WTC11 (cell line): ENCODE measurements around the gene NETO2. TPM values are rescaled to one million over a fixed set of nuclear protein-coding genes. Genes with fewer than 3 reads are reported as not detected.

ENCODE experiments used
- ATAC-seq: fragments of 200-7000 bp; cut with Tn5 transposase; 2 replicates; pipeline ENCODE4 v1.10.0; 2021; ENCODE audit warnings: mild to moderate bottlenecking, moderate library complexity
- CTCF ChIA-PET: fragments of 300-600 bp; sonication (Branson Sonifier 250); formaldehyde crosslinking; loops from one replicate; lab custom pipeline; 2021; ENCODE audit warnings: antibody characterized with exemption; lab: Charles Lee
- POLR2A ChIA-PET: fragments of 350-600 bp; sonication (Branson Sonifier 250); formaldehyde crosslinking; loops from one replicate; lab custom pipeline; 2021; ENCODE audit warnings: antibody characterized with exemption; lab: Charles Lee
- DNase-seq: peaks from one replicate; pipeline ENCODE4 v3.0.0; 2021; ENCODE audit warnings: low spot score
- H3K27ac Mint-ChIP-seq: 2 replicates; pipeline ENCODE4 v1.8.0; 2021; ENCODE audit warnings: mixed read lengths
- H3K27me3 Mint-ChIP-seq: 2 replicates; pipeline ENCODE4 v1.8.0; 2021; ENCODE audit warnings: low read depth, mild to moderate bottlenecking, moderate library complexity, mixed read lengths
- H3K36me3 Mint-ChIP-seq: 2 replicates; pipeline ENCODE4 v1.8.0; 2021; ENCODE audit warnings: mixed read lengths
- H3K4me1 Mint-ChIP-seq: 2 replicates; pipeline ENCODE4 v1.8.0; 2022; ENCODE audit warnings: mixed read lengths
- H3K4me3 Mint-ChIP-seq: 2 replicates; pipeline ENCODE4 v1.8.0; 2021; ENCODE audit warnings: mild to moderate bottlenecking, moderate library complexity, mixed read lengths
- H3K9me3 Mint-ChIP-seq: 2 replicates; pipeline ENCODE4 v1.8.0; 2021; ENCODE audit warnings: mixed read lengths
- ATF2 ChIP-seq: sonication (generic); formaldehyde crosslinking; IDR thresholded peaks from 2 replicates; pipeline ENCODE4 v1.8.1; 2022; ENCODE audit warnings: low read depth, missing genetic modification reagents, borderline replicate concordance
- CREM ChIP-seq: sonication (generic); formaldehyde crosslinking; IDR thresholded peaks from 2 replicates; pipeline ENCODE4 v1.8.1; 2022; ENCODE audit warnings: mild to moderate bottlenecking, missing genetic modification reagents, moderate library complexity
- CTCF ChIP-seq: fragments of 200-600 bp; IDR thresholded peaks from 2 replicates; pipeline ENCODE4 v1.8.0; 2022; ENCODE audit warnings: antibody characterized with exemption
- HMGXB4 ChIP-seq: sonication (generic); formaldehyde crosslinking; IDR thresholded peaks from 2 replicates; pipeline ENCODE4 v1.8.1; 2023; ENCODE audit warnings: mild to moderate bottlenecking, moderate library complexity, missing genetic modification reagents
- MXD4 ChIP-seq: fragments of 250-450 bp; sonication (Bioruptor Pico); IDR thresholded peaks from 2 replicates; pipeline ENCODE4 v1.8.0; 2021; ENCODE audit warnings: mild to moderate bottlenecking, moderate library complexity, borderline replicate concordance
- MYBL2 ChIP-seq: sonication (generic); formaldehyde crosslinking; IDR thresholded peaks from 2 replicates; pipeline ENCODE4 v1.8.1; 2023; ENCODE audit warnings: mild to moderate bottlenecking, moderate library complexity, missing genetic modification reagents
- NR1H2 ChIP-seq: sonication (generic); formaldehyde crosslinking; IDR thresholded peaks from 2 replicates; pipeline ENCODE4 v1.9.0; 2021; ENCODE audit warnings: mild to moderate bottlenecking, moderate library complexity, missing genetic modification reagents
- RELA ChIP-seq: sonication (generic); formaldehyde crosslinking; IDR thresholded peaks from 2 replicates; pipeline ENCODE4 v1.8.1; 2022; ENCODE audit warnings: missing genetic modification reagents, mild to moderate bottlenecking, borderline replicate concordance
- SMAD4 ChIP-seq: sonication (generic); formaldehyde crosslinking; IDR thresholded peaks from 2 replicates; pipeline ENCODE4 v1.8.0; 2022; ENCODE audit warnings: mild to moderate bottlenecking, missing genetic modification reagents
- SOX15 ChIP-seq: fragments of 250-450 bp; sonication (Bioruptor Pico); IDR thresholded peaks from 2 replicates; pipeline ENCODE4 v1.9.0; 2021; ENCODE audit warnings: mild to moderate bottlenecking
- ZBTB43 ChIP-seq: sonication (generic); formaldehyde crosslinking; IDR thresholded peaks from 2 replicates; pipeline ENCODE4 v1.8.1; 2023; ENCODE audit warnings: mild to moderate bottlenecking, missing genetic modification reagents
- ZNF138 ChIP-seq: sonication (generic); formaldehyde crosslinking; conservative IDR thresholded peaks from 2 replicates; pipeline ENCODE4 v1.8.1; 2022; ENCODE audit warnings: mild to moderate bottlenecking, moderate library complexity, missing genetic modification reagents
- ZNF219 ChIP-seq: sonication (generic); formaldehyde crosslinking; IDR thresholded peaks from 2 replicates; pipeline ENCODE4 v1.8.0; 2023; ENCODE audit warnings: missing genetic modification reagents, mild to moderate bottlenecking, borderline replicate concordance
- ZNF416 ChIP-seq: fragments of 250-450 bp; sonication (Bioruptor Pico); IDR thresholded peaks from 2 replicates; pipeline ENCODE4 v1.9.0; 2021; ENCODE audit warnings: mild to moderate bottlenecking, inconsistent platforms
- ZSCAN18 ChIP-seq: fragments of 250-450 bp; sonication (Bioruptor Pico); IDR thresholded peaks from 2 replicates; pipeline ENCODE4 v2.1.2; 2022; ENCODE audit warnings: mild to moderate bottlenecking, moderate library complexity
- total RNA-seq: library from RNA; stranded (reverse); gene quantifications from 3 replicates; pipeline ENCODE4 v1.2.3, GENCODE V29; 2021

The NETO2 gene
- total RNA-seq, 1 experiment from 2014 or later, result 21.8 TPM

- ChIA-PET POLR2A (no interaction called here), CTCF (no interaction called here)
- Mint-ChIP-seq H3K27ac (peak overlapping the region; percentile 83), H3K4me3 (no peak overlapping the region), H3K9me3 (no peaks in the 10 kb centered on the region), H3K27me3 (no peaks in the 10 kb centered on the region), H3K36me3 (peaks cover 7% of the 10 kb centered on the region; the same call in 1 of the 2 replicates), H3K4me1 (peaks cover 24% of the 10 kb centered on the region)
- peak; percentile 67 for ATAC-seq
- TF ChIP-seq CREM, result no peak
- TF ChIP-seq MXD4 (CRISPR knock-in tag), result no peak
- no peak for TF ChIP-seq CTCF
- TF ChIP-seq ZSCAN18, result no peak
- no peak for TF ChIP-seq ZNF138 (CRISPR knock-in tag)
- TF ChIP-seq MYBL2, result no peak
- TF ChIP-seq HMGXB4 (CRISPR knock-in tag), result no peak
- no peak for TF ChIP-seq SOX15
- no peak for TF ChIP-seq SMAD4 (CRISPR knock-in tag)
- TF ChIP-seq ZBTB43 (CRISPR knock-in tag), result no peak
- no peak for TF ChIP-seq NR1H2 (CRISPR knock-in tag)
- TF ChIP-seq ZNF219 (CRISPR knock-in tag), result no peak
- no peak for TF ChIP-seq RELA (CRISPR knock-in tag)
- DNase-seq, result no peak
These were observed 63.9 kb downstream of the NETO2 start for GRCh38 chr16:47079860-47080259.

GRCh38 chr16:47073223-47074155 lies 70.3 kb downstream of the NETO2 start:
- TF ChIP-seq ATF2 (CRISPR knock-in tag), result no peak
- no peak for TF ChIP-seq ZNF416
- Mint-ChIP-seq H3K27ac (no peak overlapping the region), H3K36me3 (no peaks in the 10 kb centered on the region), H3K27me3 (no peaks in the 10 kb centered on the region), H3K4me1 (peaks cover 11% of the 10 kb centered on the region), H3K9me3 (0 out of 2 replicates have a peak, but pooled peaks cover 4% of the 10 kb centered on the region), H3K4me3 (no peak overlapping the region)
- CTCF ChIA-PET, result no interaction called here
- POLR2A ChIA-PET, result interaction anchor here (0.7 kb wide), 1 partner anchor 69 kb away, joined by 3 read pairs; no protein-coding TSS in a partner anchor
- no peak for DNase-seq
- no peak for ATAC-seq
